Astrocyte (in vitro differentiated cells and primary cell): ENCODE data around the gene KIF21A.

ENCODE experiments used
- EZH2 ChIP-seq: IDR thresholded peaks from 2 replicates; pipeline ENCODE4 v1.6.1; 2012; ENCODE audit warnings: mild to moderate bottlenecking, low read length, inconsistent platforms; ENCODE audit not compliant: insufficient read depth
- TF ChIP-seq, protein P1 (sequence below): IDR thresholded peaks from 2 replicates; pipeline ENCODE4 v1.5.1; 2011; ENCODE audit warnings: low read depth, mild to moderate bottlenecking, inconsistent platforms, low read length, moderate library complexity; ENCODE audit not compliant: insufficient read depth

DNA sequence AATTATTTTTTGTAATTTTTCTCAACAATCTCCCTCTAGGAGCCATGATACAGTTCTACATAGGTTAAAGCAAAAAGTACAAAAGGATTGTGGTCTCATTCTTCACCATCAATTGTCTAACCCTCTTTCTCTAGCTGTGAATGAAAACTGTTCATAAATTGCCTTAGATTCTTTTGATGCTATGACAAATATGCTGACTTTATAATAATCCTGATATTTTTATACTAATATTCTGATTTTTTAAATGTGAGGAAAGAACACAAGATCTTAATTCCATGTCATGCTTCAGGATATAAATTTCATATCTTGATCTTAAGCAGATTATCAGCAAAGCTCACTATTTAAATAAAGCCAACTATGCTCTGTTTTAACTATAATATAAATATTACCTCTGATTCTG, 75.4 kb downstream of the KIF21A start:
- TF ChIP-seq, protein P1, sequence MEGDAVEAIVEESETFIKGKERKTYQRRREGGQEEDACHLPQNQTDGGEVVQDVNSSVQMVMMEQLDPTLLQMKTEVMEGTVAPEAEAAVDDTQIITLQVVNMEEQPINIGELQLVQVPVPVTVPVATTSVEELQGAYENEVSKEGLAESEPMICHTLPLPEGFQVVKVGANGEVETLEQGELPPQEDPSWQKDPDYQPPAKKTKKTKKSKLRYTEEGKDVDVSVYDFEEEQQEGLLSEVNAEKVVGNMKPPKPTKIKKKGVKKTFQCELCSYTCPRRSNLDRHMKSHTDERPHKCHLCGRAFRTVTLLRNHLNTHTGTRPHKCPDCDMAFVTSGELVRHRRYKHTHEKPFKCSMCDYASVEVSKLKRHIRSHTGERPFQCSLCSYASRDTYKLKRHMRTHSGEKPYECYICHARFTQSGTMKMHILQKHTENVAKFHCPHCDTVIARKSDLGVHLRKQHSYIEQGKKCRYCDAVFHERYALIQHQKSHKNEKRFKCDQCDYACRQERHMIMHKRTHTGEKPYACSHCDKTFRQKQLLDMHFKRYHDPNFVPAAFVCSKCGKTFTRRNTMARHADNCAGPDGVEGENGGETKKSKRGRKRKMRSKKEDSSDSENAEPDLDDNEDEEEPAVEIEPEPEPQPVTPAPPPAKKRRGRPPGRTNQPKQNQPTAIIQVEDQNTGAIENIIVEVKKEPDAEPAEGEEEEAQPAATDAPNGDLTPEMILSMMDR, result no peak
- no peak for TF ChIP-seq EZH2
